Right ventricle myocardium superior (tissue), 1 donor: Measurements from ENCODE around the gene PIAS1. TPM values are rescaled to one million over a fixed set of nuclear protein-coding genes. Genes with fewer than 3 reads are reported as not detected.
"Not testable (repeated sequence)": the region's sequence is repeated elsewhere in the genome, so short reads cannot be mapped to it uniquely, and the experiment has no call there.

Experiments used
- ATAC-seq: fragments of 200-7000 bp; cut with Tn5 transposase; one replicate; pipeline ENCODE4 v1.9.1; 2020; ENCODE audit warnings: mild to moderate bottlenecking; ENCODE audit not compliant: poor library complexity
- DNase-seq: peaks from one replicate; pipeline ENCODE4 v3.0.0-alpha.2; 2020
- intact Hi-C: fragments of 100-400 bp; cut with DNase I; formaldehyde crosslinking; loops from one replicate; pipeline ENCODE4 v1.11.2; 2022
- total RNA-seq: library from RNA; stranded (reverse); fragmentation: NEBNext Ultra II Directional; extraction: Animal tissue kit (Norgen Biotek cat#: 25700); gene quantifications from one replicate; pipeline ENCODE4 v1.2.1, GENCODE V29; 2021
- donor health status: DM: no; HTN: yes; CAD: no; lungs with severe emphysema.

The PIAS1 gene
- total RNA-seq, 1 donor from 2014 or later = 21.5 TPM

- ATAC-seq = peak; percentile 65
- peak; percentile 80 for DNase-seq
- intact Hi-C loops = no loop called here
These were observed 151.9 kb downstream of the PIAS1 start for GRCh38 chr15:68205954-68206539.

DNA sequence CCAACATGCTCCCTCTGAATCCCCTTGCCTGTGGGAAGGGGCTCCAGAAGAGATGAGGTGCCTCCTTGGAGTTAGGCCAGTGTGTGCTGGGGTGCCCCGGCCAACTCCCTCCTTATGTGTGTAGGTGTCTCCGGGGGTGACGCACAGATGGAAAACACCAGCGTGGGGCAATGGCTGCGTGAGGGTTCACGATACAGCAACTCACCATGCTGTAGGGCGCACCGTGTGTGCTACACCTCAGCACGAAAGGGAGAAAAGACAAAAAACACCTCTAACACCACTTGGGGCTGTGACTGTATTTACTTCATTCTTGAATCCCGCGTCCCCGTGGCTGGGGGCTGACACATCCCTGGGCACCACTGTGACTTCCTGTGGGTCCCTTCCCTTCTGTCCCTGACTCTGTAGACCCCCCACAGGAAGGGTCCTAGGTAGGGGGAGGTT is 152.6 kb downstream of the PIAS1 start:
- DNase-seq (no peak), ATAC-seq (no peak)
- intact Hi-C loops = no loop called here

- no peak for ATAC-seq
- no peak for DNase-seq
- intact Hi-C loops = no loop called here
These were observed 153.2 kb downstream of the PIAS1 start for GRCh38 chr15:68207176-68207935.

- ATAC-seq = no peak
- intact Hi-C loops = no loop called here
- DNase-seq = no peak
These were observed 154.0 kb downstream of the PIAS1 start for GRCh38 chr15:68208136-68208535.

DNA sequence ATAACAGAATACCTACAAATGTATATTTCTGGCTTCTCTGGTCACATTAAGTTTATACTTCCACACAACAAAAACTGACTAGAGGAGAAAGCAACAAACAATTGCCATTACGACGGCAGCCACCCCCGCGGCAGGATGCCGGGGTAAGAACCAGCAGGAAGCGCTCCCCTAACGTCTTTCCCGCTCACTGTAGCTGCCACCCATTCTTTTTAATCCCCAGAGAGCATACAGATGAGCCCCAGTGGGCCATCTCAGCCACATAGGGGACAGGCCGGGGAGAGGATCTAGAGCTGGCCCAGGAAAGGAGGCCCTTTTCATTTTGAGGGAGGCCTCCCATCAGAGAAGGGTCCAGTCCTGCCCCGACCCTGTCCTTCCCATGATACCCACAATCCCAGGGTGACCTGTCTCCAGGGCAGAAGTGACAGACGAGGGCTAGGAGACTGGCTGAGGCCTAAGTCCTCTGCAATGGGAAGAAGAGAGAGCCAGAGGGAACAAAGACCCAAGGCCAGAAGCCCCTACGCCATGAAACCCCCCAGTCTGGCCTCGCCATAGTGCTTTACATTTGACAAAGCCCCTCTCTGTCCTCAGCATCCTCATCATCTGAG is 154.6 kb downstream of the PIAS1 start:
- intact Hi-C loops = no loop called here
- DNase-seq = no peak

GRCh38 chr15:68209272-68209671 is 155.2 kb downstream of the PIAS1 start:
- intact Hi-C loops = no loop called here
- DNase-seq = no peak
- no peak for ATAC-seq

More for the DNA sequence above, 154.6 kb downstream of the PIAS1 start:
- no peak for ATAC-seq

GRCh38 chr15:68209735-68210408 is 155.8 kb downstream of the PIAS1 start:
- intact Hi-C loops = no loop called here
- DNase-seq = no peak
- ATAC-seq = no peak

DNA sequence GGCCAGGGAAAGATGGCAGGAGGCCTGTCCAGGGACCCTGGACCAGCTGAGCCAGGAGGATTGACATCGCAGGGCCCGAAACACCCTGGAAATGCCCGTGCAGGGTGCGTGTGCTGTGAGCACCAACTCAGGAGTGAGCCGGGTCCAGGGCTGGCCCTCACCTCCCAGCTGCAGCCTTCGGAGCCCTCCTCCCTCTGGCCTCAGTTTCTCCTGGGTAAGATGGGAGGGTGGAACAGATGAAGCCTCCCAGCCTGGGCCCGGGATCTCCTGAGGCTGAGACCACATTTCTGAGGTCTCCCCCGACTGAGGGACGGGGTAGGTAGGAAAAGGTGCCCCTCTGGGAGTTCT is 156.3 kb downstream of the PIAS1 start:
- intact Hi-C loops = no loop called here
- no peak for DNase-seq

GRCh38 chr15:68210821-68211655 is 156.9 kb downstream of the PIAS1 start:
- ATAC-seq (peak; percentile 78), DNase-seq (peak; percentile 84)
- intact Hi-C loops = no loop called here

More for the DNA sequence above, 156.3 kb downstream of the PIAS1 start:
- ATAC-seq = no peak

DNA sequence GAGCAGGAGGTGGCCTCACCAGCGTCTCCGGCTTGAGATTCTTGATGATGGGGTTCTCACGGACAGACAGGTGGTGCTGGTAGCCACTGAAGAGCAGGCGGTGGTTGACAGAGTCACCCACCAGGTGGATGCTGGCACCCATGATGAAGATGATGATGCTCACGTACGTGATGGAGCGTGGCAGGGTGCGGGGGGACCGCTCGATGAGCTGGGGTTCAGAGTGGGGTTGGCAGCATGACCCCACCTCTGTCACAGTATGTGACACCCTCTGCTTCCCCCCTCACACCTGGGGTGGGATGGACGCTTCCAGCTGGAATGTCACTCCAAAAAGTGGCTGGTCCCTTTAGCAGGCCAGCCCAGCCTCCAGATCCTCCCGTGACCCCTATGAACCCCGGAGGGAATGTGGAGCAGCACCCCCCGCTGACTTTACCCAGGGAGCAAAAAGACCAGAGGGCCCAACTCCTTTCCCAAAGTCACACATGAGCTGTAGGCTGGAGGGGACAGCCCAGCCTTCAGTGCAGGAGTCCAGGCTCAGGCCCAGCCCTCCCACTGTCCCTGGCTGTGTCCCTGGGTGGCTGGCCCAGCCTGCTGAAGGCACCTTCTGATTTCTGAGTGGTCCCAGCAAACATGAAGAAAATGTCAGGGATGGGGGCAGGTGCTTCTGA is 157.7 kb downstream of the PIAS1 start:
- no peak for ATAC-seq
- intact Hi-C loops = no loop called here
- no peak for DNase-seq

- intact Hi-C loops, DNase-seq, ATAC-seq: not testable (repeated sequence)
These were observed 159.4 kb downstream of the PIAS1 start for GRCh38 chr15:68213491-68213845.

GRCh38 chr15:68213991-68214837 is 160.1 kb downstream of the PIAS1 start:
- DNase-seq = no peak
- intact Hi-C loops = no loop called here
- no peak for ATAC-seq

GRCh38 chr15:68214838-68215254 is 160.7 kb downstream of the PIAS1 start:
- DNase-seq (no peak), ATAC-seq (no peak)
- intact Hi-C loops = no loop called here

GRCh38 chr15:68217341-68217740 is 163.2 kb downstream of the PIAS1 start:
- intact Hi-C loops = no loop called here
- peak; percentile 18 for ATAC-seq
- DNase-seq = no peak

GRCh38 chr15:68218331-68218730 is 164.2 kb downstream of the PIAS1 start:
- intact Hi-C loops = no loop called here
- ATAC-seq (no peak), DNase-seq (no peak)

DNA sequence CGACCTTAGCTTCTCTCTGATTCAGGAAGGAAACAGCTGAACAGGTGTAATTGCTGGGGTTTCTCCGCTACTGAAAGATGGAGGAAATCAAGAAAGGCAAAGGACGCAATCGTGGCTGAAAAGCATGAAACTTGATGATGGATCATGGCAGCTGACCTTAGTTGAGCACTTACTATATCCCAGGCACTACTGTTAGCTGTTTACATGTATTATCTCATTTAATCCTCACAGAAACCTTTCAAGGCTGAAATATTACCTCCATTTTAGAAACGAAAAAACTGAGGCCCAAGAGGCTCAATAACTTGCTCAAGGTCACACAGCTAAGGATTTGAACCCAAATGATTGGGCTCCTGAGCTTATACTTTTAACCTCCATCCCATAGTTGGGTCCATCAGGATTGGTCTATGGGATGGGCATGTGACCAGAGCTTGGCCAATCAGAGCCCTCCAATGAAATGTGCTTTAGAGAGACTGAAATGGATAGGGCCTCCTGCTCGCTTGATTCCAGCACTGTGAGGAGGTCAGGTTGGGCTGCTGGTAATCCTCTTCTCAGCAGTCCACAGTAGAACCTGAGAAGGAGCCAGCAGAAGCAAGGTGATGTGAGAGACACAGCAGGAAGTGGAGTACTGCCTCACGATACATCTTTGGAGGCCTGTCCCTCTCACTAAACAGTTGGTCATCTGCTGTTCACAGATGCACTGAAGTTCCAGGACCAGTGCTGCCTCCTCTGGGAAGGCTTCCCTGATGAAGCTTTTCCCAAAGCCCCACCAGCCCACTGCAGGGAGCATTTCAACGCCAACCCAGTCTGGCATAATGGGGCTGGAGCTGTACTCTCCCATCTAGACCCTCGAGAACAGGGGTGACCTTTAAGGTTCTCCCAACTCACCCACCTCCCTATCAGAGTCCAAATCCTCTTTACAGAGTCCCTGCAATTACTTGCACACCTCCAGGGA is 165.0 kb downstream of the PIAS1 start:
- intact Hi-C loops = no loop called here
- no peak for ATAC-seq
- DNase-seq = no peak
